Heart left ventricle (tissue), 16 donors: Measurements from ENCODE around the gene FOXP1. TPM values are rescaled to one million over a fixed set of nuclear protein-coding genes. Genes with fewer than 3 reads are reported as not detected.

Source experiments
- ATAC-seq, 4 donors: fragments of 200-7000 bp; cut with Tn5 transposase; one replicate each; pipeline ENCODE4 v1.9.1; 2020 to 2022; ENCODE audit warnings: moderate library complexity in 4 of 4, mild to moderate bottlenecking in 3 of 4, moderate number of reproducible peaks in 1 of 4
- DNase-seq, 5 donors: peaks; one replicate each; pipeline ENCODE4 v3.0.0-alpha.2; 2020
- H3K27ac ChIP-seq, 12 donors: fragments of 200-600 bp; sonication (generic) in 4 of 12; one replicate each; pipeline versions ENCODE4 v1.5.0 to v1.8.0; 2016 to 2022; ENCODE audit warnings: mild to moderate bottlenecking in 2 of 12
- H3K27me3 ChIP-seq, 9 donors: fragments of 200-600 bp; sonication (generic) in 2 of 9; one replicate each; pipeline versions ENCODE4 v1.5.1 to v1.8.0; 2016 to 2022; ENCODE audit warnings: mild to moderate bottlenecking in 3 of 9
- H3K36me3 ChIP-seq, 9 donors: fragments of 200-600 bp; sonication (generic) in 2 of 9; one replicate each; pipeline versions ENCODE4 v1.5.0 to v1.8.0; 2018 to 2022; ENCODE audit warnings: mild to moderate bottlenecking in 2 of 9
- H3K4me1 ChIP-seq, 12 donors: fragments of 200-600 bp; sonication (generic) in 4 of 12; one replicate each; pipeline versions ENCODE4 v1.5.0 to v1.8.0; 2016 to 2022; ENCODE audit warnings: mild to moderate bottlenecking in 3 of 12
- H3K4me3 ChIP-seq, 12 donors: fragments of 200-600 bp; sonication (generic) in 4 of 12; one replicate each; pipeline versions ENCODE4 v1.5.0 to v1.8.0; 2017 to 2022; ENCODE audit warnings: mild to moderate bottlenecking in 9 of 12, moderate library complexity in 4 of 12
- H3K9me3 ChIP-seq, 12 donors: fragments of 200-600 bp; sonication (generic) in 4 of 12; one replicate each; pipeline versions ENCODE4 v1.5.0 to v1.8.0; 2016 to 2022; ENCODE audit warnings: mild to moderate bottlenecking in 1 of 12
- POLR2A ChIP-seq, 2 donors: fragments of 450-650 bp; IDR thresholded peaks; one replicate each; pipeline ENCODE4 v1.6.1; 2017; ENCODE audit warnings: antibody characterized with exemption in 2 of 2, mild to moderate bottlenecking in 2 of 2, moderate library complexity in 2 of 2
- WGBS, 4 donors: extraction: QIAGEN DNeasy Blood & Tissue Kit in 2 of 4; methylation state at CpG; one replicate each; pipeline versions ENCODE4 v1.1.5 to v1.1.7; 2013 to 2018; 5-methylcytosine and 5-hydroxymethylcytosine counted together
- intact Hi-C, 10 donors: fragments of 100-400 bp; cut with DNase I; formaldehyde crosslinking; loops; one replicate each; pipeline versions ENCODE4 v1.11.1 to v1.14.2; 2022
- polyA plus RNA-seq, 2 donors: library from polyadenylated mRNA; stranded (reverse); fragments of 200-250 nt; gene quantifications; one replicate each; pipeline ENCODE4 v1.2.3, GENCODE V29; 2013
- total RNA-seq, 9 donors: library from RNA; depleted of rRNA in 2 of 9; stranded (reverse); fragments of >200 nt in 2 of 9; fragmentation: NEBNext Ultra II Directional in 3 of 9; extraction: Animal tissue kit (Norgen Biotek cat#: 25700) in 3 of 9; gene quantifications; one replicate each; pipeline versions ENCODE4 v1.1.0 to v1.2.4, GENCODE V29; 2016 to 2023
- TF ChIP-seq, protein P1 (sequence below), 12 donors: fragments of 200-600 bp; sonication (generic) in 4 of 12; IDR thresholded peaks; one replicate each; pipeline versions ENCODE4 v1.5.0 to v1.8.0; 2018 to 2022; ENCODE audit warnings: antibody characterized with exemption in 12 of 12, mild to moderate bottlenecking in 5 of 12
- donor health status: ischemic (EF 13 %, LVEDD 7.1; RV severe dilation, severe dysfunction).
- donor health status: healthy with polysubstance abuse.
- donor health status: DM: no; HTN: yes; CAD: no.
- donor health status: DM: no; HTN: no; CAD: no.
- donor health status: ischemic (EF 25% LVEDD 6.9; RV normal size, moderate dysfunction).
- donor health status: ischemic (EF 25% LVEDD 5.7; RV mildly dilated, moderate dysfunction).
- donor health status: healthy.
- donor health status: DM: yes; HTN: yes; CAD: no.
- donor health status: ischemic (EF 35%, LVEDD 5.7; RV mildly dilated, moderate dysfunction).
- donor health status: nonischemic (EF 11% LVEDD 7.7; RV severe dilation, severe dysfunction).
- donor health status: DM: yes; HTN: yes; CAD: no.
- donor health status: PGD.
- donor health status: ischemic (EF 29% LVEDD 5.4; RV normal size, mild dysfunction).
- donor health status: nonischemic (EF 23%, LVEDD 6.1; RV moderate dilation, normal function).

Gene FOXP1
- total and polyA plus RNA-seq, 11 donors, result 14.9 to 67.8 (median 41.1) TPM

DNA sequence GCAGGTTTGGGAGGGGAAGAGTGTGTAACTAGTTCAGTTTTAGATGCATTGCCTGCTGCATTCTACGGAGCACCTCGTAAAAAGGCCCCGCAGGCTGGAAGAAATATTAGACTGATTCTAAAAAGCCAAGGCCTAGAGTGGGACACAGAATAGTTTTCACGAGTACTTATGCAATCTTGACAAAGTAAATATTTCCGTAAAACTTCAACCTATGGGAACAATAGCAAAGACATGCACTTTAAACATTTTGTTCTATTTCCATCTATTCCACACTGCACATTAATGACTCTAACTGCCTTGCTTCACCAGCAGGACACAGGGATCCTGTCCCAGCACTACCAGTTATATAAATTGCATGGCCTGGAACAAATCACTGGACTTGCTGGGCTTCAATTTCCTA is 260.0 kb downstream of the FOXP1 start:
- no peak overlapping the region for H3K27ac ChIP-seq
- H3K36me3 ChIP-seq, result no peaks in the 10 kb centered on the region
- H3K4me3 ChIP-seq, result no peak overlapping the region
- H3K9me3 ChIP-seq, result no peaks in the 10 kb centered on the region
- H3K27me3 ChIP-seq, result no peaks in the 10 kb centered on the region
- ATAC-seq (no peak), DNase-seq (no peak)
- H3K4me1 ChIP-seq, result peaks cover 0 to 1% (median 0%) of the 10 kb centered on the region in 12 donors
- intact Hi-C loops, result no loop called here
- TF ChIP-seq POLR2A (IDR thresholded peaks at IDR 0.05), result no peak
- TF ChIP-seq, protein P1, sequence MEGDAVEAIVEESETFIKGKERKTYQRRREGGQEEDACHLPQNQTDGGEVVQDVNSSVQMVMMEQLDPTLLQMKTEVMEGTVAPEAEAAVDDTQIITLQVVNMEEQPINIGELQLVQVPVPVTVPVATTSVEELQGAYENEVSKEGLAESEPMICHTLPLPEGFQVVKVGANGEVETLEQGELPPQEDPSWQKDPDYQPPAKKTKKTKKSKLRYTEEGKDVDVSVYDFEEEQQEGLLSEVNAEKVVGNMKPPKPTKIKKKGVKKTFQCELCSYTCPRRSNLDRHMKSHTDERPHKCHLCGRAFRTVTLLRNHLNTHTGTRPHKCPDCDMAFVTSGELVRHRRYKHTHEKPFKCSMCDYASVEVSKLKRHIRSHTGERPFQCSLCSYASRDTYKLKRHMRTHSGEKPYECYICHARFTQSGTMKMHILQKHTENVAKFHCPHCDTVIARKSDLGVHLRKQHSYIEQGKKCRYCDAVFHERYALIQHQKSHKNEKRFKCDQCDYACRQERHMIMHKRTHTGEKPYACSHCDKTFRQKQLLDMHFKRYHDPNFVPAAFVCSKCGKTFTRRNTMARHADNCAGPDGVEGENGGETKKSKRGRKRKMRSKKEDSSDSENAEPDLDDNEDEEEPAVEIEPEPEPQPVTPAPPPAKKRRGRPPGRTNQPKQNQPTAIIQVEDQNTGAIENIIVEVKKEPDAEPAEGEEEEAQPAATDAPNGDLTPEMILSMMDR (IDR thresholded peaks at IDR 0.05), result no peak
- 87 to 98% (median 97%) methylated on average over 5 of the region's 5 CpGs for WGBS, 4 donors

DNA sequence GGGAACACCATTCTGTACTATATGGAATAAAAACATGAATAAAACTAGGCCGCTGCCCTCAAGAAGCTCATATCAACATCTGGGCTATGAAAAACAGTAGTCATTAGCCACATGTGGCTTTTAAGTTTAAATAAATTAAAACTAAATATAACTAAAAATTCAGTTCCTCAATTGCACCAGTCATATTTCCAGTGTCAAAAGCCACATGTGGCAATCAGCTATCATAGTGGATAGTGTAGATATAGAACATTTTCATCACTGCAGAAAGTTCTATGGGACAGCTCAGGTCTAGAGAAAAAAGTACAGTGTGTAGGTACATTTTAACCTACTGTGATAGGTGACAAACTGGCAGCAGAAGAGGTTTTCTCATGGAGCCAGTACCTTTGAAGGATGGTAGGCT is 261.4 kb downstream of the FOXP1 start:
- Histone ChIP-seq H3K4me3 (no peak overlapping the region), H3K27ac (no peak overlapping the region), H3K27me3 (no peaks in the 10 kb centered on the region), H3K36me3 (no peaks in the 10 kb centered on the region), H3K4me1 (peaks cover 0 to 12% (median 0%) of the 10 kb centered on the region in 12 donors), H3K9me3 (no peaks in the 10 kb centered on the region)
- ATAC-seq (no peak), DNase-seq (no peak)
- TF ChIP-seq, protein P1 (IDR thresholded peaks at IDR 0.05), result no peak
- no peak for TF ChIP-seq POLR2A (IDR thresholded peaks at IDR 0.05)
- 97 to 100% (median 98%) methylated on average over 1 of the region's 1 CpG for WGBS, 4 donors
- intact Hi-C loops, result no loop called here

DNA sequence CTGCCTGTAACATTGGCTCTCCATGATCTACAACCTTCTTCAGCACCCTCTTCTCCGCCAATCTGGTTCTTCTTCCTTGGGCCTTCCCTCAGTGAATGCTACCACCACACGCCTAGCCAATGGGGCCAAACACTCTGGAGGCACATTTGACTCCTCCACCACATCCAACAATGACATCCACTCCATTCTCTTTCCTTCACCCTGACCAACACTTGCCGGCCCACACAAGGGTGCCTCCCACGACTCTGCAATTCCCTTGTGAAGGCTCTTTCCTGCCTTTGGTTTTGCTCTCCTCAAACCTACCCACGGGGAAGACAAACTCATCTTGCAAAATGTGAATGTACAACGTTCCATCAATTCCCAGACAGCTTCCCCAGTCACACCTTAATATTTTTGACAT is 263.8 kb downstream of the FOXP1 start:
- 88 to 92% (median 89%) methylated on average over 6 of the region's 6 CpGs for WGBS, 4 donors
- intact Hi-C loops, result no loop called here
- TF ChIP-seq, protein P1 (IDR thresholded peaks at IDR 0.05), result no peak
- no peak for TF ChIP-seq POLR2A (IDR thresholded peaks at IDR 0.05)

DNA sequence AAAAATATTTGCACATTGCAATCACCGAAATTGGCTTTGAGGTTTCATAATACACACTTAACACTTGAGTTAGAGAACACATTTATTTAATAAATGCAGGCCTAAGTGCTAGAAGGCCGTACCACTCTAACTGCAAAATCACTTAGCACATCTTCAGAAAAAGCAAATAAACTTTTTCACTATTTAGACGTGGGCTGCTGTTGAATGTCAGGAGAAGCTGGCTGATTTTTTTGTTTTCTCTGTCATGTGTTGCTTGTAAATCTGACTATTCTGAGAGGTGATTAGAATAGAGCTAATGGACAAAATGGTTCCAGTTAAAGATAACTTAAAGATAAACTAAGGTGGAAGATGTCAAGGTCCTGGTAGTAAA is 265.1 kb downstream of the FOXP1 start:
- no peaks in the 10 kb centered on the region for H3K27me3 ChIP-seq
- ATAC-seq, result no peak
- intact Hi-C loops, result no loop called here

More for the DNA sequence above, 263.8 kb downstream of the FOXP1 start:
- Histone ChIP-seq H3K9me3 (no peaks in the 10 kb centered on the region), H3K27me3 (no peaks in the 10 kb centered on the region), H3K4me3 (no peak overlapping the region), H3K36me3 (no peaks in the 10 kb centered on the region), H3K27ac (no peak overlapping the region), H3K4me1 (peaks cover 0 to 12% (median 0%) of the 10 kb centered on the region in 12 donors)
- ATAC-seq (no peak), DNase-seq (no peak)

More for the DNA sequence above, 265.1 kb downstream of the FOXP1 start:
- WGBS, 4 donors, result 62 to 76% (median 67%) methylated on average over 3 of the region's 3 CpGs
- no peak for DNase-seq
- Histone ChIP-seq H3K4me1 (peaks cover 0 to 12% (median 0%) of the 10 kb centered on the region in 12 donors), H3K4me3 (no peak overlapping the region), H3K36me3 (no peaks in the 10 kb centered on the region), H3K27ac (peak overlapping the region in 1 of 12 donors; percentile 19), H3K9me3 (no peaks in the 10 kb centered on the region)
- TF ChIP-seq, protein P1 (IDR thresholded peaks at IDR 0.05), result no peak
- TF ChIP-seq POLR2A (IDR thresholded peaks at IDR 0.05), result no peak
